Loucy (cell line): ENCODE data around the gene MAP10.

Experiments
- H2AFZ ChIP-seq: fragments of 200-600 bp; sonication (generic); 2 replicates; pipeline ENCODE4 v1.6.0; 2016; ENCODE audit warnings: antibody characterized with exemption, mild to moderate bottlenecking, low read length, moderate library complexity
- H3F3A ChIP-seq: fragments of 200-600 bp; 2 replicates; pipeline ENCODE4 v1.6.0; 2016; ENCODE audit warnings: antibody characterized with exemption, low read depth, mild to moderate bottlenecking
- H3K27me3 ChIP-seq: fragments of 200-600 bp; sonication (generic); 2 replicates; pipeline ENCODE4 v1.6.1; 2014; ENCODE audit warnings: low read length, mild to moderate bottlenecking; ENCODE audit not compliant: insufficient read depth, poor library complexity, severe bottlenecking
- H3K36me3 ChIP-seq: fragments of 200-600 bp; sonication (generic); 2 replicates; pipeline ENCODE4 v1.6.1; 2016; ENCODE audit warnings: low read length; ENCODE audit not compliant: insufficient read depth
- H3K4me1 ChIP-seq: fragments of 200-600 bp; sonication (generic); 2 replicates; pipeline ENCODE4 v1.5.1; 2014; ENCODE audit warnings: low read length, mild to moderate bottlenecking; ENCODE audit not compliant: insufficient read depth, poor library complexity, severe bottlenecking
- H3K4me2 ChIP-seq: fragments of 200-600 bp; sonication (generic); 2 replicates; pipeline ENCODE4 v1.6.0; 2014; ENCODE audit warnings: antibody characterized with exemption, low read length, low read depth, mild to moderate bottlenecking; ENCODE audit not compliant: poor library complexity, severe bottlenecking
- H3K4me3 ChIP-seq: fragments of 200-600 bp; sonication (generic); 2 replicates; pipeline ENCODE4 v1.5.1; 2014; ENCODE audit warnings: low read length, mild to moderate bottlenecking, mixed read lengths; ENCODE audit not compliant: poor library complexity, severe bottlenecking
- H3K79me2 ChIP-seq: fragments of 200-600 bp; sonication (generic); 2 replicates; pipeline ENCODE4 v1.6.1; 2014; ENCODE audit warnings: low read length; ENCODE audit not compliant: insufficient read depth
- H3K9ac ChIP-seq: fragments of 200-600 bp; sonication (generic); 2 replicates; pipeline ENCODE4 v1.6.0; 2014; ENCODE audit warnings: mild to moderate bottlenecking, low read depth, low read length, moderate library complexity; ENCODE audit not compliant: poor library complexity, severe bottlenecking
- H3K9me2 ChIP-seq: fragments of 200-600 bp; sonication (generic); replicated peaks from 2 replicates; pipeline ENCODE4 v1.6.1; 2016; ENCODE audit warnings: low read depth, low read length, mixed read lengths
- H3K9me3 ChIP-seq: fragments of 200-600 bp; sonication (generic); 2 replicates; pipeline ENCODE4 v1.6.1; 2014; ENCODE audit warnings: mild to moderate bottlenecking, antibody characterized with exemption, low read length, low read depth; ENCODE audit not compliant: insufficient read depth
- H4K20me1 ChIP-seq: fragments of 200-600 bp; sonication (generic); 2 replicates; pipeline ENCODE4 v1.6.0; 2014; ENCODE audit warnings: antibody characterized with exemption, low read length, mild to moderate bottlenecking; ENCODE audit not compliant: insufficient read depth, poor library complexity, severe bottlenecking
- EZH2phosphoT487 ChIP-seq: fragments of 200-600 bp; IDR thresholded peaks from 2 replicates; pipeline ENCODE4 v1.6.1; 2018; ENCODE audit warnings: antibody characterized with exemption, mild to moderate bottlenecking, moderate library complexity, borderline replicate concordance
- TF ChIP-seq, protein P1 (sequence below): fragments of 200-600 bp; sonication (generic); conservative IDR thresholded peaks from 2 replicates; pipeline ENCODE4 v1.5.1; 2014; ENCODE audit warnings: mild to moderate bottlenecking, antibody characterized with exemption, low read length

The MAP10 gene, protein sequence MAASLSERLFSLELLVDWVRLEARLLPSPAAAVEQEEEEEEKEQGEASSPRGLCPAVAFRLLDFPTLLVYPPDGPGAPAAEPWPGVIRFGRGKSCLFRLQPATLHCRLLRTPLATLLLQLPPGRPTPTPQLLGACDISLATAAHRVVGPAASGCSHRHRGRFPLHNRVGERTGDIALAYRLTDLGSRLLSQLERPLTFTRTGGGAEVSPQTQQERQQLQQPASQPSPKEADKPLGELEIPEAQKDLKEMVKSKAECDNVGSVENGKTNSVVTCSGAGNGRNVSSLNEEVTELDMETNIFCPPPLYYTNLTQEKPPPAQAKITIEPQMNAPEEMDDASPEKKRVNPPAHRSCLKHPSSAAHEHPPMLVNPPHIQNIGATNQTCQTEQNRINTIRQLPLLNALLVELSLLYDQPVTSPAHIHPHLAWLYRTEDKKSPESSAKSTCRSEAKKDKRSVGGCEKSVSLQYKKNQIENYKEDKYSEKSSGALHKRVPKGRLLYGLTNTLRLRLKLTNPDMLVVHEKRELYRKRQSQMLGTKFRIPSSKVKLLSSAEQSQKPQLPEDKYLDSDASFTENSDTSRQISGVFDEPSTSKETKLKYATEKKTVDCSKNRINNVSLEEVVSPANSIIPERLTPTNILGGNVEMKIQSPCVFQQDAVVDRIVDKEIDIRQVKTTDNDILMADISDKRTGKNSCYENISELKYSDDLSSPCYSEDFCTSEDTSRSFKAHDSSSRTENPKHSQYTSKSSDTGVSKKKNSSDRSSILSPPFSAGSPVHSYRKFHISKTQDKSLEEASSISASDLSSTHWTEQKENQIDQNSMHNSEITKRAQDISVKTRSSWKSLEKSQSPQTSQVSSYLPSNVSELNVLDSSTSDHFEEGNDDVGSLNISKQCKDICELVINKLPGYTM

DNA sequence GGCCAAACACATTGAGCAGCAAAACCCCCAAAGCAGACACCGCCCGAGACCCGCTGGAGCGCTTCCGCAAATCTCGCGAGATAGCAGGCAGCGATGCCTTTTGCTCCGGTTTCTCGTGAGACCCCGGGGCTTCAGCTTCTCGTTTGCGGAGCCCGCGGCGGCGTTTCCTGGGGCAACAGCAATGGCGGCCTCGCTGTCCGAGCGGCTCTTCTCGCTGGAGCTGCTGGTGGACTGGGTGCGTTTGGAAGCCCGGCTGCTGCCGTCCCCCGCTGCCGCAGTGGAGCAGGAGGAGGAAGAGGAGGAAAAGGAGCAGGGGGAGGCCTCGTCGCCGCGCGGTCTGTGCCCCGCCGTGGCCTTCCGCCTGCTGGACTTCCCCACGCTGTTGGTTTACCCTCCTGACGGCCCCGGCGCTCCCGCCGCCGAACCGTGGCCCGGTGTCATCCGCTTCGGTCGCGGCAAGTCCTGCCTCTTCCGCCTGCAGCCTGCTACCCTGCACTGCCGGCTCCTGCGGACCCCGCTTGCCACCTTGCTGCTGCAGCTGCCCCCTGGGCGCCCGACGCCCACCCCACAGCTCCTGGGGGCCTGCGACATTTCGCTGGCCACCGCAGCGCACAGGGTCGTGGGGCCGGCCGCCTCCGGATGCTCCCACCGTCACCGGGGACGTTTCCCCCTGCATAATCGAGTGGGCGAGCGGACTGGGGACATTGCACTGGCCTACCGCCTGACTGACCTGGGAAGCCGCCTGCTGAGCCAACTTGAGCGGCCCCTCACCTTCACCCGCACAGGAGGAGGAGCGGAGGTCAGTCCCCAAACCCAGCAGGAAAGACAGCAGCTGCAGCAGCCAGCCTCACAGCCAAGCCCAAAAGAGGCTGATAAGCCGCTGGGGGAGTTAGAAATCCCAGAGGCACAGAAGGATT, at the start of gene MAP10:
TSS of gene MAP10 (plus strand) at position 148 of the 917 bp plus-strand sequence. CDS start at position 182, 34 bp downstream.
- H3K9ac ChIP-seq = peak within 1 kb of the TSS; percentile 98
- no peaks in the 10 kb centered on the region for H3F3A ChIP-seq
- H2AFZ ChIP-seq = peak within 1 kb of the TSS; percentile 75
- H3K79me2 ChIP-seq = peaks cover 71% of the 10 kb centered on the region
- no peaks in the 10 kb centered on the region for H3K36me3 ChIP-seq
- H4K20me1 ChIP-seq = peaks cover 4% of the 10 kb centered on the region
- peak within 1 kb of the TSS; percentile 91 for H3K4me3 ChIP-seq
- no peaks in the 10 kb centered on the region for H3K9me3 ChIP-seq
- peak within 1 kb of the TSS; percentile 95 for H3K4me2 ChIP-seq
- H3K9me2 ChIP-seq = no peaks in the 10 kb centered on the region
- no peak for TF ChIP-seq EZH2phosphoT487
- TF ChIP-seq, protein P1, sequence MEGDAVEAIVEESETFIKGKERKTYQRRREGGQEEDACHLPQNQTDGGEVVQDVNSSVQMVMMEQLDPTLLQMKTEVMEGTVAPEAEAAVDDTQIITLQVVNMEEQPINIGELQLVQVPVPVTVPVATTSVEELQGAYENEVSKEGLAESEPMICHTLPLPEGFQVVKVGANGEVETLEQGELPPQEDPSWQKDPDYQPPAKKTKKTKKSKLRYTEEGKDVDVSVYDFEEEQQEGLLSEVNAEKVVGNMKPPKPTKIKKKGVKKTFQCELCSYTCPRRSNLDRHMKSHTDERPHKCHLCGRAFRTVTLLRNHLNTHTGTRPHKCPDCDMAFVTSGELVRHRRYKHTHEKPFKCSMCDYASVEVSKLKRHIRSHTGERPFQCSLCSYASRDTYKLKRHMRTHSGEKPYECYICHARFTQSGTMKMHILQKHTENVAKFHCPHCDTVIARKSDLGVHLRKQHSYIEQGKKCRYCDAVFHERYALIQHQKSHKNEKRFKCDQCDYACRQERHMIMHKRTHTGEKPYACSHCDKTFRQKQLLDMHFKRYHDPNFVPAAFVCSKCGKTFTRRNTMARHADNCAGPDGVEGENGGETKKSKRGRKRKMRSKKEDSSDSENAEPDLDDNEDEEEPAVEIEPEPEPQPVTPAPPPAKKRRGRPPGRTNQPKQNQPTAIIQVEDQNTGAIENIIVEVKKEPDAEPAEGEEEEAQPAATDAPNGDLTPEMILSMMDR = no peak
- peaks cover 69% of the 10 kb centered on the region for H3K4me1 ChIP-seq
- peaks cover 4% of the 10 kb centered on the region for H3K27me3 ChIP-seq

DNA sequence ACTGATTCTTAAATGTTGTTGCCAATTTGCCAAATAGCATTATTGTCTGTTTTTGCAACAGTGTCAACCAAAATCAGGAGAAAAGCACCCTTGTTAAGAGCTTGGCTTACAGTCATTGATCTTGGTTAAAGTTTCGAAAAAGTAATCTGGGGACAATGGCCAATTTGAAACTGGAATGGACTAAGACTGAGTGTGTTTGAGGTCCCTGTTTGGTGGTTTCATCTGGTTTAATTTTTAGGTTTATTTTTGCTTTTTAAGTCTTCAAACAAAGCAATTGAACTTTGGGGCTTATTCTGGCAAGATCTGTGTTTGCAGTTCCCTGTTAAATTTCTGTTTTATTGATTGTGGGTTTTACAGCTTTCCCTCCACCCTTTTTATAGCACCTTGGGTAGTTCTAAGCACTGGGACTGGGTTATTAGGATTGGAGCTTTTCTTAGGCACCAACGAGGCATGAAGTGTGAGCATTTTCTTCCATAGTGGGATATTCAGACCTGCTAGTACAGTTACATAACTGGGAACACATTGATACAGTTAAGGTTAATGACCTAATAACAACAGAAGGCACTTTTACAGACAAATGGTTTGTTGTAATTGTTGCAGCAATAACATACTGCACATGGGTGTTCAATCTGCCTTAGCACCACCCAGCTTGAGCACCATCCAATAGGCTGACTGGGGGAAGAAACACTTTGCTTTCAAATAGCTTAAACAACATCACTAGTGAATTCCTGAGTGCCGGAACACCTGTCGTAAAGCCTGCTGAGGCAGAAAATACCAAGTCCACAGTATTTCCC, 40.6 kb upstream of the MAP10 start:
- TF ChIP-seq, protein P1 = no peak
- no peak for TF ChIP-seq EZH2phosphoT487
- Histone ChIP-seq H3K79me2 (no peaks in the 10 kb centered on the region), H3K9me3 (peaks cover 19% of the 10 kb centered on the region), H3K27me3 (no peaks in the 10 kb centered on the region), H3K4me2 (peak overlapping the region; percentile 15), H3K9me2 (no peaks in the 10 kb centered on the region), H3K4me1 (peaks cover 41% of the 10 kb centered on the region), H3K9ac (no peak overlapping the region), H3K4me3 (no peak overlapping the region), H3K36me3 (no peaks in the 10 kb centered on the region), H2AFZ (peak overlapping the region; percentile 6), H4K20me1 (no peaks in the 10 kb centered on the region), H3F3A (no peaks in the 10 kb centered on the region)
